MCF 10A (cell line): ENCODE results near the gene ORC1. TPM values are rescaled to one million over a fixed set of nuclear protein-coding genes. Genes with fewer than 3 reads are reported as not detected.

Source experiments
- BruUV-seq: library from RNA; stranded (reverse); fragments of 400-500 nt; replicated peaks from 2 replicates; lab custom pipeline; 2021; lab: Mats Ljungman, UMichigan
- CTCF ChIA-PET: fragments of 300-600 bp; sonication (Branson Sonifier 250); formaldehyde crosslinking; extraction: SDS; loops from one replicate; lab custom pipeline; 2021; ENCODE audit warnings: antibody characterized with exemption, inconsistent platforms; lab: Yijun Ruan, JAX
- POLR2A ChIA-PET: fragments of 300-600, 350-650 bp; sonication (Branson Sonifier 250); formaldehyde crosslinking; extraction: SDS; loops from one replicate; lab custom pipeline; 2020; ENCODE audit warnings: antibody characterized with exemption, inconsistent platforms; lab: Yijun Ruan, JAX
- DNase-seq: peaks from one replicate; pipeline ENCODE4 v3.0.0-alpha.2; 2018; ENCODE audit not compliant: unreplicated experiment
- H3K27ac Mint-ChIP-seq: one replicate; pipeline ENCODE4 v1.8.0; 2022; ENCODE audit warnings: mild to moderate bottlenecking, low read depth, mixed read lengths; ENCODE audit not compliant: unreplicated experiment
- H3K27me3 Mint-ChIP-seq: one replicate; pipeline ENCODE4 v1.8.0; 2022; ENCODE audit warnings: mixed read lengths; ENCODE audit not compliant: insufficient read depth, unreplicated experiment
- H3K36me3 Mint-ChIP-seq: one replicate; pipeline ENCODE4 v1.8.0; 2022; ENCODE audit warnings: mild to moderate bottlenecking, moderate library complexity, mixed read lengths; ENCODE audit not compliant: insufficient read depth, unreplicated experiment
- H3K4me1 Mint-ChIP-seq: one replicate; pipeline ENCODE4 v1.8.0; 2022; ENCODE audit warnings: mixed read lengths; ENCODE audit not compliant: insufficient read depth, unreplicated experiment
- H3K4me3 Mint-ChIP-seq: one replicate; pipeline ENCODE4 v1.8.0; 2022; ENCODE audit warnings: mild to moderate bottlenecking, moderate library complexity, mixed read lengths; ENCODE audit not compliant: unreplicated experiment
- H3K9me3 Mint-ChIP-seq: one replicate; pipeline ENCODE4 v1.8.0; 2022; ENCODE audit warnings: mixed read lengths; ENCODE audit not compliant: unreplicated experiment
- intact Hi-C: fragments of 100-400 bp; cut with micrococcal nuclease; formaldehyde crosslinking; loops from 2 replicates; pipeline ENCODE4 v1.14.1; 2022
- total RNA-seq: library from RNA; stranded (reverse); gene quantifications from 2 replicates; pipeline ENCODE4 v1.2.3, GENCODE V29; 2022
- TF ChIP-seq, protein P1 (sequence below): fragments of 200-600 bp; IDR thresholded peaks from one replicate; pipeline ENCODE4 v1.8.0; 2022; ENCODE audit warnings: antibody characterized with exemption, mild to moderate bottlenecking; ENCODE audit not compliant: unreplicated experiment

Gene ORC1
- total RNA-seq, 1 experiment from 2014 or later: 2.7 TPM

DNA sequence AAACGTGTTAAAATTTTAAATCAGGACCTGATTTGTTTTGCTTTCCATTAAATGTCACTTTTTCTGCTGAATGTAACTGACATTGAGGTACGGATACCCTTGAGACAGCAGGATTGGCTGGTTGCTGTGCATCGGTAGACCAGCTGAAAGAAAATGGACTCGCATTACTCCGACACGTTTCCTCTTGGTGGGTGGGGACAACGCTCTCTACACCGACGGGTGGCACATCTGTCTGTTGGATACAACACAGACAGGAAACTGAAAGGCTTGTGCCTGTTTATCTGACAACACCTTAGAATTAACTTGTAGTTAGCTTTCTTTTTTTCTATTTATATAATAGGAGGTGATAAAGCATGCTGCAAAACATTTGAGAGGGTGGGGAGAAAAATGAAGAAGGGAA, 19.5 kb upstream of the ORC1 start:
- Mint-ChIP-seq H3K4me1 (peaks cover 5% of the 10 kb centered on the region), H3K4me3 (no peak overlapping the region), H3K36me3 (peaks cover 85% of the 10 kb centered on the region), H3K27me3 (no peaks in the 10 kb centered on the region), H3K27ac (no peak overlapping the region), H3K9me3 (no peaks in the 10 kb centered on the region)
- TF ChIP-seq, protein P1, sequence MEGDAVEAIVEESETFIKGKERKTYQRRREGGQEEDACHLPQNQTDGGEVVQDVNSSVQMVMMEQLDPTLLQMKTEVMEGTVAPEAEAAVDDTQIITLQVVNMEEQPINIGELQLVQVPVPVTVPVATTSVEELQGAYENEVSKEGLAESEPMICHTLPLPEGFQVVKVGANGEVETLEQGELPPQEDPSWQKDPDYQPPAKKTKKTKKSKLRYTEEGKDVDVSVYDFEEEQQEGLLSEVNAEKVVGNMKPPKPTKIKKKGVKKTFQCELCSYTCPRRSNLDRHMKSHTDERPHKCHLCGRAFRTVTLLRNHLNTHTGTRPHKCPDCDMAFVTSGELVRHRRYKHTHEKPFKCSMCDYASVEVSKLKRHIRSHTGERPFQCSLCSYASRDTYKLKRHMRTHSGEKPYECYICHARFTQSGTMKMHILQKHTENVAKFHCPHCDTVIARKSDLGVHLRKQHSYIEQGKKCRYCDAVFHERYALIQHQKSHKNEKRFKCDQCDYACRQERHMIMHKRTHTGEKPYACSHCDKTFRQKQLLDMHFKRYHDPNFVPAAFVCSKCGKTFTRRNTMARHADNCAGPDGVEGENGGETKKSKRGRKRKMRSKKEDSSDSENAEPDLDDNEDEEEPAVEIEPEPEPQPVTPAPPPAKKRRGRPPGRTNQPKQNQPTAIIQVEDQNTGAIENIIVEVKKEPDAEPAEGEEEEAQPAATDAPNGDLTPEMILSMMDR: no peak
- POLR2A ChIA-PET: interaction anchor here (0.7 to 1.9 kb wide), 3 partner anchors 19 to 46 kb away, joined by 3 to 13 read pairs (median 5); partner anchors contain the start of genes ORC1 and PRPF38A
- intact Hi-C loops: no loop called here
- DNase-seq: no peak
- BruUV-seq: no TSS peak
- CTCF ChIA-PET: interaction anchor here (0.7 kb wide), 1 partner anchor 18 kb away, joined by 3 read pairs; no protein-coding TSS in a partner anchor

DNA sequence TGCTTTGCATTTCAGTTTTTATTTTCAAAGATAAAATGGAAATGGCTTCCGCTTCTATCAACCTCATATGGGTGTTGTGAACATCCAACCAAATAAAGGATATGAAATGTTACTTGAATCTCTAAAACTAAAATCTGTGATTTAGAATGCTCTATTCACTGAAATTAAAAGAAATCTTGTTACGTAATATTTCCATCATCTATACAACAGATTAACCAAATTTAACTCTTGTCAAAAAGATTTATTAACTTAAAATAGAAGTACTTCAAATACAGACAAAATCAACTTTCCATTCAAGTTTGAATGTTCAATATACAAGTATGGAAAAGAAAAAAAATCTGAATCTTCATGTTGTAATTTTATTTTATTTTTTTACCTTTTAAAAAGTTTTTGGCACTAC, 18.8 kb upstream of the ORC1 start:
- Mint-ChIP-seq H3K27me3 (no peaks in the 10 kb centered on the region), H3K36me3 (peaks cover 85% of the 10 kb centered on the region), H3K27ac (no peak overlapping the region), H3K9me3 (no peaks in the 10 kb centered on the region), H3K4me3 (no peak overlapping the region), H3K4me1 (peaks cover 5% of the 10 kb centered on the region)
- POLR2A ChIA-PET: interaction anchor here (0.7 to 1.9 kb wide), 2 partner anchors 18 to 47 kb away, joined by 3 to 13 read pairs; partner anchors contain the start of genes ORC1 and PRPF38A
- intact Hi-C loops: no loop called here
- BruUV-seq: no TSS peak
- no peak for DNase-seq
- TF ChIP-seq, protein P1: no peak
- CTCF ChIA-PET: no interaction called here

DNA sequence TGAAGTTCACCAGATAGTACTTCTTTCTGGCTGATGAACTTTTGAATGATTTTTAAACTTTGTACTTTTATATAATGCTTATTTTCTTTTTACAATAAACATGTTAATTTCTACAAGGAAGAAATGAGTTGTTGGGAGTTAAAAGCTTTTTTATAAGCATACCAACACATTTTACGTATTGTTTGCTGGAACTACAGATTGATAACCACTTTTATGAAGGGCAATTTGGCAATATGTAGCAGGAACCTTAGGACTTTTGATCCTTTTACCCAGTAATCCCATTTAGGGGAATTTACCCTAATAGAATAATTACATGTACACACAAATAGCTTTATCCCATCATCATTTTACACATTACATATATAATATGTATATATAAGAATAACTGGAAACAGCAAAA, 16.5 kb upstream of the ORC1 start:
- CTCF ChIA-PET: no interaction called here
- intact Hi-C loops: no loop called here
- no TSS peak for BruUV-seq

DNA sequence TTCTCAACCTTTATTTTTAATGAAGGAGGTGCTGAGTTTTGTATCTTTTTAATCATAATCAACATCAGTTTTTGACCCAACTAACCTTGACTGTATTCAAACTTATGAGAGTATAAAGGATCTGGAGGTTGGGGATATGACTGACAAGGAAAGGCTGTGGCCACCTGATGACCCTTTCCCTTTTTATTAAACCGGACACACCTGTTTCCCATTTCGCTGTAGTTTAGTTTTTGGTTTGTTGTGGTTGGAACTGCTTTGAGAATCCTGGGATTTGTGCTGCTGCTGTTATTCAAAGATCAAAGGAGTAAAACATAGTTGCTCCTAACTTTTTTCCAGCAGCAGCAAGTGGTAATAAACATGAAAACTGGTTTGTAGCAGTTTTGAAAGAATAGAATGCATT, 12.6 kb upstream of the ORC1 start:
- Mint-ChIP-seq H3K9me3 (no peaks in the 10 kb centered on the region), H3K27me3 (no peaks in the 10 kb centered on the region), H3K4me3 (no peak overlapping the region), H3K4me1 (no peaks in the 10 kb centered on the region), H3K36me3 (peaks cover 91% of the 10 kb centered on the region), H3K27ac (no peak overlapping the region)
- ChIA-PET CTCF (interaction anchor here (0.5 to 1.3 kb wide), 2 partner anchors 112 to 250 kb away, joined by 4 to 8 read pairs; no protein-coding TSS in a partner anchor), POLR2A (interaction anchor here (0.6 to 5.1 kb wide), 3 partner anchors 10 to 1317 kb away, joined by 3 to 29 read pairs (median 5); partner anchors contain the start of genes ORC1 and PRPF38A)
- TF ChIP-seq, protein P1: no peak
- BruUV-seq: no TSS peak
- intact Hi-C loops: no loop called here
- no peak for DNase-seq

More for the DNA sequence above, 16.5 kb upstream of the ORC1 start:
- Mint-ChIP-seq H3K36me3 (peaks cover 86% of the 10 kb centered on the region), H3K9me3 (no peaks in the 10 kb centered on the region), H3K4me1 (no peaks in the 10 kb centered on the region), H3K27me3 (no peaks in the 10 kb centered on the region), H3K4me3 (no peak overlapping the region), H3K27ac (no peak overlapping the region)
- POLR2A ChIA-PET: interaction anchor here (0.5 to 0.6 kb wide), 2 partner anchors 30 to 267 kb away, joined by 3 read pairs; no protein-coding TSS in a partner anchor
- DNase-seq: no peak
- TF ChIP-seq, protein P1: no peak
